H1 (cell line): ENCODE measurements around the gene NSD2. TPM values are rescaled to one million over a fixed set of nuclear protein-coding genes. Genes with fewer than 3 reads are reported as not detected.

ENCODE experiments used
- CTCF ChIA-PET: fragments of 300-600 bp; sonication (Branson Sonifier 250); formaldehyde crosslinking; loops from one replicate; lab custom pipeline; 2021; ENCODE audit not compliant: partially characterized antibody; lab: Charles Lee
- POLR2A ChIA-PET: fragments of 300-600 bp; sonication (Branson Sonifier 250); formaldehyde crosslinking; loops from one replicate; lab custom pipeline; 2021; ENCODE audit warnings: inconsistent platforms; ENCODE audit not compliant: partially characterized antibody; lab: Charles Lee
- DNase-seq, 2 experiments: peaks; one replicate each; pipeline versions ENCODE4 v3.0.0 to v3.0.0-alpha.2; 2010 to 2022; ENCODE audit warnings: low spot score in 2 of 2, low read depth in 1 of 2, mixed read lengths in 1 of 2
- FAIRE-seq: peaks from 2 replicates; lab custom pipeline; 2011; peaks lifted over from hg19 to GRCh38; lab: Jason Lieb, UNC
- H2AFZ ChIP-seq: 2 replicates; pipeline ENCODE4 v1.8.1; 2012; ENCODE audit warnings: low read length, inconsistent platforms
- H2AK5ac ChIP-seq: 2 replicates; pipeline ENCODE4 v1.6.1; 2013; ENCODE audit warnings: low read depth, low read length
- H2BK120ac ChIP-seq: replicated peaks from 2 replicates; pipeline ENCODE3; 2013; ENCODE audit warnings: low read depth, low read length, inconsistent platforms
- H2BK12ac ChIP-seq: 2 replicates; pipeline ENCODE4 v1.6.1; 2013; ENCODE audit warnings: low read depth, low read length
- H2BK15ac ChIP-seq: 2 replicates; pipeline ENCODE4 v1.6.1; 2013; ENCODE audit warnings: low read length
- H2BK20ac ChIP-seq: 2 replicates; pipeline ENCODE4 v1.6.1; 2013; ENCODE audit warnings: low read length
- H2BK5ac ChIP-seq: 2 replicates; pipeline ENCODE4 v1.6.1; 2013; ENCODE audit warnings: low read depth, low read length
- H3K14ac ChIP-seq: 2 replicates; pipeline ENCODE4 v1.6.1; 2013; ENCODE audit warnings: inconsistent platforms; ENCODE audit not compliant: insufficient read length
- H3K18ac ChIP-seq: 2 replicates; pipeline ENCODE4 v1.6.1; 2013; ENCODE audit warnings: low read length; ENCODE audit errors: extremely low read depth
- H3K23ac ChIP-seq: 2 replicates; pipeline ENCODE4 v1.6.1; 2013; ENCODE audit warnings: inconsistent platforms; ENCODE audit not compliant: insufficient read length
- H3K23me2 ChIP-seq: 2 replicates; pipeline ENCODE4 v1.6.1; 2013; ENCODE audit warnings: low read depth, low read length
- H3K27ac ChIP-seq: 2 replicates; pipeline ENCODE4 v1.6.1; 2011; ENCODE audit warnings: low read depth, low read length, inconsistent platforms
- H3K27me3 ChIP-seq, 4 experiments: replicated peaks in 1 of 4; 1 replicate in 1 of 4; 2 replicates in 3 of 4; pipeline versions ENCODE4 v1.6.1 to v1.8.1; 2011 to 2013; ENCODE audit warnings: low read length in 3 of 4, mild to moderate bottlenecking in 3 of 4, inconsistent platforms in 2 of 4, mixed read lengths in 2 of 4, moderate library complexity in 1 of 4; ENCODE audit not compliant: control insufficient read depth in 3 of 4, insufficient read depth in 3 of 4; ENCODE audit errors: extremely low read depth in 1 of 4
- H3K36me3 ChIP-seq, 4 experiments: 2 replicates each; pipeline versions ENCODE4 v1.6.1 to v1.8.1; 2011 to 2013; ENCODE audit warnings: mild to moderate bottlenecking in 4 of 4, low read length in 3 of 4, moderate library complexity in 2 of 4, control low read depth in 1 of 4, inconsistent platforms in 1 of 4; ENCODE audit not compliant: insufficient read depth in 4 of 4, control insufficient read depth in 2 of 4
- H3K4ac ChIP-seq: replicated peaks from 2 replicates; pipeline ENCODE3; 2013; ENCODE audit warnings: low read length, low read depth, mixed read lengths, inconsistent platforms; ENCODE audit not compliant: insufficient read length
- H3K4me1 ChIP-seq, 4 experiments: replicated peaks in 1 of 4; 1 replicate in 1 of 4; 2 replicates in 3 of 4; pipeline versions ENCODE4 v1.6.1 to v1.8.1; 2011 to 2013; ENCODE audit warnings: low read length in 3 of 4, inconsistent platforms in 2 of 4, mixed read lengths in 1 of 4; ENCODE audit not compliant: insufficient read depth in 4 of 4, control insufficient read depth in 3 of 4
- H3K4me2 ChIP-seq, 2 experiments: 2 replicates each; pipeline versions ENCODE4 v1.6.1 to v1.8.1; 2011 to 2013; ENCODE audit warnings: low read depth in 2 of 2, low read length in 2 of 2, control low read depth in 1 of 2, inconsistent platforms in 1 of 2, mild to moderate bottlenecking in 1 of 2; ENCODE audit not compliant: insufficient read depth in 1 of 2
- H3K4me3 ChIP-seq, 4 experiments: fragments of 200-600, 300-600 bp in 1 of 4; sonication (generic), shearing (Covaris generic), sonication (Bioruptor Twin) in 1 of 4; 2 replicates each; pipeline versions ENCODE4 v1.5.1 to v1.8.1; 2011 to 2016; ENCODE audit warnings: low read length in 4 of 4, low read depth in 3 of 4, control low read depth in 2 of 4, inconsistent platforms in 2 of 4, mild to moderate bottlenecking in 2 of 4, mixed read lengths in 1 of 4, moderate library complexity in 1 of 4; ENCODE audit not compliant: insufficient read depth in 2 of 4; ENCODE audit errors: extremely low read depth in 1 of 4
- H3K56ac ChIP-seq: replicated peaks from 2 replicates; pipeline ENCODE3; 2013; ENCODE audit warnings: low read depth, mild to moderate bottlenecking, mixed read lengths, low read length, inconsistent platforms; ENCODE audit not compliant: insufficient read length
- H3K79me1 ChIP-seq: 2 replicates; pipeline ENCODE4 v1.6.1; 2013; ENCODE audit warnings: low read depth, low read length, control low read depth
- H3K79me2 ChIP-seq, 2 experiments: 2 replicates each; pipeline versions ENCODE4 v1.6.1 to v1.8.1; 2012 to 2013; ENCODE audit warnings: low read length in 2 of 2, mild to moderate bottlenecking in 2 of 2, inconsistent platforms in 1 of 2; ENCODE audit not compliant: insufficient read depth in 2 of 2, control insufficient read depth in 1 of 2
- H3K9ac ChIP-seq, 4 experiments: replicated peaks in 1 of 4; 1 replicate in 1 of 4; 2 replicates in 3 of 4; pipeline versions ENCODE4 v1.6.1 to v1.8.1; 2011 to 2013; ENCODE audit warnings: low read depth in 3 of 4, low read length in 3 of 4, control low read depth in 2 of 4, mild to moderate bottlenecking in 2 of 4, moderate library complexity in 2 of 4, inconsistent platforms in 1 of 4; ENCODE audit errors: extremely low read depth in 1 of 4
- H3K9me3 ChIP-seq, 2 experiments: 2 replicates each; pipeline versions ENCODE4 v1.6.1 to v1.8.1; 2012 to 2013; ENCODE audit warnings: mild to moderate bottlenecking in 2 of 2, moderate library complexity in 2 of 2, control low read depth in 1 of 2, inconsistent platforms in 1 of 2, low read depth in 1 of 2, low read length in 1 of 2, mixed read lengths in 1 of 2; ENCODE audit not compliant: insufficient read depth in 2 of 2
- H4K20me1 ChIP-seq, 2 experiments: replicated peaks in 1 of 2; 2 replicates each; pipeline versions ENCODE3 to v1.8.1; 2011 to 2013; ENCODE audit warnings: inconsistent platforms in 2 of 2, low read length in 2 of 2, mild to moderate bottlenecking in 1 of 2; ENCODE audit not compliant: insufficient read depth in 2 of 2, control insufficient read depth in 1 of 2
- H4K5ac ChIP-seq: 2 replicates; pipeline ENCODE4 v1.6.1; 2013; ENCODE audit warnings: low read length, low read depth, mixed read lengths, inconsistent platforms; ENCODE audit not compliant: insufficient read length
- H4K8ac ChIP-seq: 2 replicates; pipeline ENCODE4 v1.8.0; 2013; ENCODE audit warnings: mild to moderate bottlenecking, moderate library complexity, low read length, inconsistent platforms; ENCODE audit not compliant: insufficient read depth; ENCODE audit errors: extremely low read depth
- H4K91ac ChIP-seq: replicated peaks from 2 replicates; pipeline ENCODE3; 2013; ENCODE audit warnings: low read length, mixed read lengths, inconsistent platforms; ENCODE audit not compliant: insufficient read length
- BCL11A ChIP-seq, 2 experiments: IDR thresholded peaks; one replicate each; pipeline ENCODE4 v1.6.1; 2011; ENCODE audit warnings: low read depth in 2 of 2, low read length in 2 of 2, mild to moderate bottlenecking in 2 of 2
- HDAC2 ChIP-seq, 2 experiments: fragments of 300-600 bp in 1 of 2; sonication (generic) in 1 of 2; IDR thresholded peaks; 2 replicates each; pipeline ENCODE4 v1.6.1; 2011 to 2012; ENCODE audit warnings: low read depth in 2 of 2, low read length in 2 of 2, mild to moderate bottlenecking in 2 of 2, moderate library complexity in 2 of 2, borderline replicate concordance in 1 of 2, inconsistent platforms in 1 of 2
- POU5F1 ChIP-seq: IDR thresholded peaks from 2 replicates; pipeline ENCODE4 v1.6.1; 2011; ENCODE audit warnings: low read depth, mild to moderate bottlenecking, low read length, moderate library complexity
- RAD21 ChIP-seq, 2 experiments: IDR thresholded peaks in 1 of 2; conservative IDR thresholded peaks in 1 of 2; 2 replicates each; pipeline ENCODE4 v1.6.1; 2011; ENCODE audit warnings: low read depth in 2 of 2, low read length in 2 of 2, improper control_type of control experiment in 1 of 2, inconsistent platforms in 1 of 2, mild to moderate bottlenecking in 1 of 2, moderate library complexity in 1 of 2
- SIX5 ChIP-seq: IDR thresholded peaks from 2 replicates; pipeline ENCODE4 v1.6.1; 2011; ENCODE audit warnings: mild to moderate bottlenecking, low read depth, low read length
- SP4 ChIP-seq: IDR thresholded peaks from 2 replicates; pipeline ENCODE4 v1.6.1; 2012; ENCODE audit warnings: low read length, inconsistent platforms
- TBP ChIP-seq: IDR thresholded peaks from 2 replicates; pipeline ENCODE4 v1.6.1; 2011; ENCODE audit warnings: low read depth, low read length, improper control_type of control experiment
- USF2 ChIP-seq: IDR thresholded peaks from 2 replicates; pipeline ENCODE4 v1.6.1; 2011; ENCODE audit warnings: low read length, improper control_type of control experiment
- ZNF274 ChIP-seq: IDR thresholded peaks from 2 replicates; pipeline ENCODE4 v1.7.0; 2012; ENCODE audit warnings: low read length, borderline replicate concordance; ENCODE audit errors: extremely low read depth
- WGBS, 2 experiments: shearing (Covaris generic) in 1 of 2; methylation state at CpG; one replicate each; pipeline versions ENCODE4 v1.1.6 to v1.1.7; 2013 to 2015; ENCODE audit warnings: low lambda C conversion rate in 2 of 2, mixed read lengths in 2 of 2, inconsistent platforms in 1 of 2, low coverage in 1 of 2, missing lambda C conversion rate in 1 of 2; ENCODE audit not compliant: insufficient replicate concordance in 2 of 2, insufficient coverage in 1 of 2, insufficient read length in 1 of 2; ENCODE audit errors: extremely low coverage in 1 of 2, missing lambda C conversion rate in 1 of 2; 5-methylcytosine and 5-hydroxymethylcytosine counted together
- polyA plus RNA-seq, 7 experiments: library from polyadenylated mRNA; depleted of rRNA in 3 of 7; stranded (reverse) in 5 of 7; unstranded in 2 of 7; fragments of >200 nt in 5 of 7; fragments of 200-250 nt in 2 of 7; gene quantifications; 1 replicate in 5 of 7; 2 replicates in 1 of 7; 4 replicates in 1 of 7; pipeline versions ENCODE4 v1.2.1 to v1.2.3, GENCODE V29; 2011 to 2013; ENCODE audit warnings: missing spikeins in 2 of 7, mixed read lengths in 2 of 7
- total RNA-seq: library from RNA; stranded (reverse); fragmentation: NEBNext Ultra II Directional; extraction: Animal tissue kit (Norgen Biotek cat#: 25700); gene quantifications from 2 replicates; pipeline ENCODE4 v1.2.1, GENCODE V29; 2021
- TF ChIP-seq, protein P1 (sequence below), 3 experiments: IDR thresholded peaks; 1 replicate in 2 of 3; 2 replicates in 1 of 3; pipeline versions ENCODE4 v1.5.1 to v1.6.1; 2011; ENCODE audit warnings: low read length in 3 of 3, mild to moderate bottlenecking in 3 of 3, inconsistent platforms in 2 of 3, low read depth in 1 of 3, moderate library complexity in 1 of 3; ENCODE audit not compliant: insufficient read depth in 1 of 3; ENCODE audit errors: control extremely low read depth in 1 of 3

The NSD2 gene
- total and polyA plus RNA-seq, 2 of the 8 experiments (the other 6 are each of a cell fraction or from before 2014, with no cell fraction given), result 26.7 to 129 TPM

DNA sequence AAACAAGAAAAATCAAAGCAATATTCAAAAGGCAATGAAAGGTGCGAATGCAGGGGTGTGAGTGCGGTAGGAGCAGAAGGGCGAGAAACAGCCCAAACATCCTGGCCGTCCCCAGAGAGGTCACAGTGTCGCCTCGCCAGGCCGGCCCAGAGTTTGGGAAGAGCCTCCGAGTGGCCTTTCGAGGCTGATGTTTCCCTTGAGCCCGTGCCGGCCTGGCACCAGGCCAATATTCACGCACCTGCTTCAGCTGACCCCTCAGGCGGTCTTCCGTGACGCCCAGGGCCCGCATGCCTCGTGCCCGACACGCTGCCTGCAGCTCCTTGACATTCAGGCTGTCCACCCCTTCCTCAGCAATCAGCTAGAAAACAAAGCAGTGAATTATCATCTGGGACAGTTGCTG is 45.9 kb upstream of the NSD2 start:
- Histone ChIP-seq H3K56ac (no peak overlapping the region), H4K8ac (no peak overlapping the region), H2AK5ac (no peak overlapping the region), H3K23me2 (no peaks in the 10 kb centered on the region), H3K4me2 (no peak overlapping the region), H3K9me3 (no peaks in the 10 kb centered on the region; a peak in 2 of 4 replicates), H4K91ac (no peak overlapping the region), H4K5ac (no peak overlapping the region), H3K79me1 (no peaks in the 10 kb centered on the region), H2BK5ac (no peak overlapping the region), H3K4me1 (peaks cover 0 to 4% (median 1%) of the 10 kb centered on the region in 4 experiments; a peak in 4 of 7 replicates), H3K4me3 (no peak overlapping the region), H3K14ac (no peak overlapping the region), H3K79me2 (no peaks in the 10 kb centered on the region), H3K18ac (no peak overlapping the region), H2AFZ (no peak overlapping the region), H2BK15ac (no peak overlapping the region), H3K27ac (no peak overlapping the region), H3K36me3 (peaks cover 0 to 14% (median 4%) of the 10 kb centered on the region in 4 experiments; a peak in 4 of 8 replicates), H3K27me3 (no peaks in the 10 kb centered on the region), H3K23ac (no peak overlapping the region), H2BK120ac (no peak overlapping the region), H4K20me1 (no peaks in the 10 kb centered on the region), H2BK12ac (no peak overlapping the region), H3K9ac (no peak overlapping the region), H3K4ac (no peak overlapping the region), H2BK20ac (no peak overlapping the region)
- ChIA-PET CTCF (interaction anchor here (1.1 kb wide), 1 partner anchor 95 kb away, joined by 3 read pairs; no protein-coding TSS in a partner anchor), POLR2A (no interaction called here)
- FAIRE-seq (no peak), DNase-seq (no peak)
- 95% methylated on average over 19 of the region's 19 CpGs; no CpG with 5 or more reads in 1 of the 2 experiments for WGBS, 2 experiments
- no peak for TF ChIP-seq SP4
- TF ChIP-seq BCL11A (IDR thresholded peaks at IDR 0.05; ENCODE audit: low read depth in 2 of 2, low read length in 2 of 2), result no peak
- no peak for TF ChIP-seq ZNF274
- TF ChIP-seq SIX5, result no peak
- TF ChIP-seq POU5F1, result no peak
- TF ChIP-seq, protein P1, sequence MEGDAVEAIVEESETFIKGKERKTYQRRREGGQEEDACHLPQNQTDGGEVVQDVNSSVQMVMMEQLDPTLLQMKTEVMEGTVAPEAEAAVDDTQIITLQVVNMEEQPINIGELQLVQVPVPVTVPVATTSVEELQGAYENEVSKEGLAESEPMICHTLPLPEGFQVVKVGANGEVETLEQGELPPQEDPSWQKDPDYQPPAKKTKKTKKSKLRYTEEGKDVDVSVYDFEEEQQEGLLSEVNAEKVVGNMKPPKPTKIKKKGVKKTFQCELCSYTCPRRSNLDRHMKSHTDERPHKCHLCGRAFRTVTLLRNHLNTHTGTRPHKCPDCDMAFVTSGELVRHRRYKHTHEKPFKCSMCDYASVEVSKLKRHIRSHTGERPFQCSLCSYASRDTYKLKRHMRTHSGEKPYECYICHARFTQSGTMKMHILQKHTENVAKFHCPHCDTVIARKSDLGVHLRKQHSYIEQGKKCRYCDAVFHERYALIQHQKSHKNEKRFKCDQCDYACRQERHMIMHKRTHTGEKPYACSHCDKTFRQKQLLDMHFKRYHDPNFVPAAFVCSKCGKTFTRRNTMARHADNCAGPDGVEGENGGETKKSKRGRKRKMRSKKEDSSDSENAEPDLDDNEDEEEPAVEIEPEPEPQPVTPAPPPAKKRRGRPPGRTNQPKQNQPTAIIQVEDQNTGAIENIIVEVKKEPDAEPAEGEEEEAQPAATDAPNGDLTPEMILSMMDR (IDR thresholded peaks at IDR 0.05; ENCODE audit: control extremely low read depth in 1 of 3, insufficient read depth in 1 of 3, low read depth in 1 of 3, low read length in 3 of 3), result no peak
- TF ChIP-seq TBP, result no peak
- no peak for TF ChIP-seq HDAC2 (IDR thresholded peaks at IDR 0.05; ENCODE audit: borderline replicate concordance in 1 of 2, low read depth in 2 of 2, low read length in 2 of 2)
- no peak for TF ChIP-seq RAD21 (IDR thresholded peaks at IDR 0.05 in 1 of 2, conservative IDR thresholded peaks at IDR 0.05 in 1 of 2; ENCODE audit: low read depth in 2 of 2, low read length in 2 of 2)
- TF ChIP-seq USF2, result no peak
